ENCODE measurements around the gene C4orf50. TPM values are rescaled to one million over a fixed set of nuclear protein-coding genes. Genes with fewer than 3 reads are reported as not detected.

Gene C4orf50
- total and polyA plus RNA-seq, 2 of the 8 experiments (the other 6 are each of a cell fraction or from before 2014, with no cell fraction given): 0.08 to 0.22 TPM

DNA sequence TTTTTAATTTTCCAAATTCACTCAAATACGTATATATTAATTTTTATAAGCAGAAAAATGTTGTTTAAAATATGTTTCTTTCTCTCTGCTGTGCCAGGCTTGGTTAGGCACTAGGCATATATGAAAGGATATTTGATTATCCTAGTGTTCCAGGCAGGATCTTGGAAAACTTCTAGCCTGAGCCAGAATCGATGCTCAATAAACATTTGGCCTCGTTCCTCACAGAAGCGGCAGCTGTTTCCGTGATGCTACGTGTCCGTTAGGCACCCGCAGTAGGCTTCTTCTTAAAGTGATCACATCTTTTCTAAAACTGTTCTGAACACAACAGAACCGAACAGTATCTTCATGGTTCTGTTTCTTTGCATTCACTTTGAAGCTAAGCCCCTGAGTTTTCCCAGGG, 75.3 kb downstream of the C4orf50 start (continued):
- TF ChIP-seq, protein P1, sequence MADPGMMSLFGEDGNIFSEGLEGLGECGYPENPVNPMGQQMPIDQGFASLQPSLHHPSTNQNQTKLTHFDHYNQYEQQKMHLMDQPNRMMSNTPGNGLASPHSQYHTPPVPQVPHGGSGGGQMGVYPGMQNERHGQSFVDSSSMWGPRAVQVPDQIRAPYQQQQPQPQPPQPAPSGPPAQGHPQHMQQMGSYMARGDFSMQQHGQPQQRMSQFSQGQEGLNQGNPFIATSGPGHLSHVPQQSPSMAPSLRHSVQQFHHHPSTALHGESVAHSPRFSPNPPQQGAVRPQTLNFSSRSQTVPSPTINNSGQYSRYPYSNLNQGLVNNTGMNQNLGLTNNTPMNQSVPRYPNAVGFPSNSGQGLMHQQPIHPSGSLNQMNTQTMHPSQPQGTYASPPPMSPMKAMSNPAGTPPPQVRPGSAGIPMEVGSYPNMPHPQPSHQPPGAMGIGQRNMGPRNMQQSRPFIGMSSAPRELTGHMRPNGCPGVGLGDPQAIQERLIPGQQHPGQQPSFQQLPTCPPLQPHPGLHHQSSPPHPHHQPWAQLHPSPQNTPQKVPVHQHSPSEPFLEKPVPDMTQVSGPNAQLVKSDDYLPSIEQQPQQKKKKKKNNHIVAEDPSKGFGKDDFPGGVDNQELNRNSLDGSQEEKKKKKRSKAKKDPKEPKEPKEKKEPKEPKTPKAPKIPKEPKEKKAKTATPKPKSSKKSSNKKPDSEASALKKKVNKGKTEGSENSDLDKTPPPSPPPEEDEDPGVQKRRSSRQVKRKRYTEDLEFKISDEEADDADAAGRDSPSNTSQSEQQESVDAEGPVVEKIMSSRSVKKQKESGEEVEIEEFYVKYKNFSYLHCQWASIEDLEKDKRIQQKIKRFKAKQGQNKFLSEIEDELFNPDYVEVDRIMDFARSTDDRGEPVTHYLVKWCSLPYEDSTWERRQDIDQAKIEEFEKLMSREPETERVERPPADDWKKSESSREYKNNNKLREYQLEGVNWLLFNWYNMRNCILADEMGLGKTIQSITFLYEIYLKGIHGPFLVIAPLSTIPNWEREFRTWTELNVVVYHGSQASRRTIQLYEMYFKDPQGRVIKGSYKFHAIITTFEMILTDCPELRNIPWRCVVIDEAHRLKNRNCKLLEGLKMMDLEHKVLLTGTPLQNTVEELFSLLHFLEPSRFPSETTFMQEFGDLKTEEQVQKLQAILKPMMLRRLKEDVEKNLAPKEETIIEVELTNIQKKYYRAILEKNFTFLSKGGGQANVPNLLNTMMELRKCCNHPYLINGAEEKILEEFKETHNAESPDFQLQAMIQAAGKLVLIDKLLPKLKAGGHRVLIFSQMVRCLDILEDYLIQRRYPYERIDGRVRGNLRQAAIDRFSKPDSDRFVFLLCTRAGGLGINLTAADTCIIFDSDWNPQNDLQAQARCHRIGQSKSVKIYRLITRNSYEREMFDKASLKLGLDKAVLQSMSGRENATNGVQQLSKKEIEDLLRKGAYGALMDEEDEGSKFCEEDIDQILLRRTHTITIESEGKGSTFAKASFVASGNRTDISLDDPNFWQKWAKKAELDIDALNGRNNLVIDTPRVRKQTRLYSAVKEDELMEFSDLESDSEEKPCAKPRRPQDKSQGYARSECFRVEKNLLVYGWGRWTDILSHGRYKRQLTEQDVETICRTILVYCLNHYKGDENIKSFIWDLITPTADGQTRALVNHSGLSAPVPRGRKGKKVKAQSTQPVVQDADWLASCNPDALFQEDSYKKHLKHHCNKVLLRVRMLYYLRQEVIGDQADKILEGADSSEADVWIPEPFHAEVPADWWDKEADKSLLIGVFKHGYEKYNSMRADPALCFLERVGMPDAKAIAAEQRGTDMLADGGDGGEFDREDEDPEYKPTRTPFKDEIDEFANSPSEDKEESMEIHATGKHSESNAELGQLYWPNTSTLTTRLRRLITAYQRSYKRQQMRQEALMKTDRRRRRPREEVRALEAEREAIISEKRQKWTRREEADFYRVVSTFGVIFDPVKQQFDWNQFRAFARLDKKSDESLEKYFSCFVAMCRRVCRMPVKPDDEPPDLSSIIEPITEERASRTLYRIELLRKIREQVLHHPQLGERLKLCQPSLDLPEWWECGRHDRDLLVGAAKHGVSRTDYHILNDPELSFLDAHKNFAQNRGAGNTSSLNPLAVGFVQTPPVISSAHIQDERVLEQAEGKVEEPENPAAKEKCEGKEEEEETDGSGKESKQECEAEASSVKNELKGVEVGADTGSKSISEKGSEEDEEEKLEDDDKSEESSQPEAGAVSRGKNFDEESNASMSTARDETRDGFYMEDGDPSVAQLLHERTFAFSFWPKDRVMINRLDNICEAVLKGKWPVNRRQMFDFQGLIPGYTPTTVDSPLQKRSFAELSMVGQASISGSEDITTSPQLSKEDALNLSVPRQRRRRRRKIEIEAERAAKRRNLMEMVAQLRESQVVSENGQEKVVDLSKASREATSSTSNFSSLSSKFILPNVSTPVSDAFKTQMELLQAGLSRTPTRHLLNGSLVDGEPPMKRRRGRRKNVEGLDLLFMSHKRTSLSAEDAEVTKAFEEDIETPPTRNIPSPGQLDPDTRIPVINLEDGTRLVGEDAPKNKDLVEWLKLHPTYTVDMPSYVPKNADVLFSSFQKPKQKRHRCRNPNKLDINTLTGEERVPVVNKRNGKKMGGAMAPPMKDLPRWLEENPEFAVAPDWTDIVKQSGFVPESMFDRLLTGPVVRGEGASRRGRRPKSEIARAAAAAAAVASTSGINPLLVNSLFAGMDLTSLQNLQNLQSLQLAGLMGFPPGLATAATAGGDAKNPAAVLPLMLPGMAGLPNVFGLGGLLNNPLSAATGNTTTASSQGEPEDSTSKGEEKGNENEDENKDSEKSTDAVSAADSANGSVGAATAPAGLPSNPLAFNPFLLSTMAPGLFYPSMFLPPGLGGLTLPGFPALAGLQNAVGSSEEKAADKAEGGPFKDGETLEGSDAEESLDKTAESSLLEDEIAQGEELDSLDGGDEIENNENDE (IDR thresholded peaks at IDR 0.05; ENCODE audit: insufficient replicate concordance, low read length): no peak
- TF ChIP-seq SAP30 (IDR thresholded peaks at IDR 0.05; ENCODE audit: insufficient read depth, insufficient replicate concordance, low read length) (no peak), RFX5 (IDR thresholded peaks at IDR 0.05; ENCODE audit: borderline replicate concordance, low read depth, low read length) (no peak), NRF1 (IDR thresholded peaks at IDR 0.05; ENCODE audit: low read depth, low read length) (no peak), CBX5 (IDR thresholded peaks at IDR 0.05; ENCODE audit: low read depth, low read length) (no peak), BCL11A (IDR thresholded peaks at IDR 0.05; ENCODE audit: low read depth in 2 of 2, low read length in 2 of 2) (no peak)

All from H1 (cell line).